Testis (tissue), 2 donors: ENCODE results near the gene PTGFRN.

Experiments used
- CTCF ChIP-seq, 3 experiments: fragments of 450-650 bp in 2 of 3; fragments of 200-600 bp in 1 of 3; sonication (generic) in 1 of 3; IDR thresholded peaks; one replicate each; pipeline ENCODE4 v1.5.1; 2016 to 2019; ENCODE audit warnings: antibody characterized with exemption in 3 of 3, mild to moderate bottlenecking in 2 of 3, moderate library complexity in 1 of 3
- POLR2A ChIP-seq: fragments of 450-650 bp; IDR thresholded peaks from one replicate; pipeline ENCODE4 v1.6.1; 2017; ENCODE audit warnings: antibody characterized with exemption, mild to moderate bottlenecking, moderate library complexity

- TF ChIP-seq CTCF (IDR thresholded peaks at IDR 0.05) (no peak), POLR2A (no peak)
Measured at GRCh38 chr1:116943438-116943837, 33.7 kb downstream of the PTGFRN start.
